ENCODE results near the gene CHD8.

GRCh38 chr14:21437063-21437901, 18.6 kb downstream of the CHD8 start:
- TF ChIP-seq CTCF (IDR thresholded peaks at IDR 0.05) (no peak), POLR2A (IDR thresholded peaks at IDR 0.05) (peak in 1 of 2 donors; percentile 67)

Data from Peyer's patch (tissue), 4 donors.